ENCODE results near the gene MTMR3.

DNA sequence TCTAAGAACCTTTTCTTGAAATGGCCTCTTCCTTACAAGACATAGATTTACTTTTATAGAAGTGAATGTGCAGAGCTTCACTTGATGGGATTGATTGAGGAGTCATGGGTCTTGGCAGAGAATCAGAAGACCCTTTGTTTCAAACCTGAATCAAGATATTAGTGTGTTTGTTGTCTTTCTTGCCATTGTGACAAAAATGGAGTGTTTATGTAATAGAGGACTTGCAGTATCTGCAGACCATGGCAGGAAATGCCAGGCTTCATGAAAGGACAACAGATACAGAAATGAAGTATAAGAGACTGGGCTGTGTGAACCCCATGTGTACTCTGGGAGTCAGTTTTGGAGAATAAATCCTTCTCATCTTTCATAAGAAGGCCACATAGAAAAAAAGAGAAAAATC is 124.4 kb downstream of the MTMR3 start:
- TF ChIP-seq, protein P1, sequence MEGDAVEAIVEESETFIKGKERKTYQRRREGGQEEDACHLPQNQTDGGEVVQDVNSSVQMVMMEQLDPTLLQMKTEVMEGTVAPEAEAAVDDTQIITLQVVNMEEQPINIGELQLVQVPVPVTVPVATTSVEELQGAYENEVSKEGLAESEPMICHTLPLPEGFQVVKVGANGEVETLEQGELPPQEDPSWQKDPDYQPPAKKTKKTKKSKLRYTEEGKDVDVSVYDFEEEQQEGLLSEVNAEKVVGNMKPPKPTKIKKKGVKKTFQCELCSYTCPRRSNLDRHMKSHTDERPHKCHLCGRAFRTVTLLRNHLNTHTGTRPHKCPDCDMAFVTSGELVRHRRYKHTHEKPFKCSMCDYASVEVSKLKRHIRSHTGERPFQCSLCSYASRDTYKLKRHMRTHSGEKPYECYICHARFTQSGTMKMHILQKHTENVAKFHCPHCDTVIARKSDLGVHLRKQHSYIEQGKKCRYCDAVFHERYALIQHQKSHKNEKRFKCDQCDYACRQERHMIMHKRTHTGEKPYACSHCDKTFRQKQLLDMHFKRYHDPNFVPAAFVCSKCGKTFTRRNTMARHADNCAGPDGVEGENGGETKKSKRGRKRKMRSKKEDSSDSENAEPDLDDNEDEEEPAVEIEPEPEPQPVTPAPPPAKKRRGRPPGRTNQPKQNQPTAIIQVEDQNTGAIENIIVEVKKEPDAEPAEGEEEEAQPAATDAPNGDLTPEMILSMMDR (conservative IDR thresholded peaks at IDR 0.05; ENCODE audit: low read length) = no peak
- no peak for TF ChIP-seq EZH2phosphoT487 (IDR thresholded peaks at IDR 0.05; ENCODE audit: borderline replicate concordance, low read depth, low read length)

All from OCI-LY7 (cell line).